ENCODE measurements around the gene DCTN2. TPM values are rescaled to one million over a fixed set of nuclear protein-coding genes. Genes with fewer than 3 reads are reported as not detected.

Gene DCTN2
- total and polyA plus RNA-seq, 2 experiments from 2014 or later, result 144 to 202 TPM

- no peak for TF ChIP-seq EZH2 (IDR thresholded peaks at IDR 0.05; ENCODE audit: insufficient read depth, poor library complexity, severe bottlenecking)
- no peak for TF ChIP-seq EZH2phosphoT487 (IDR thresholded peaks at IDR 0.05; ENCODE audit: insufficient read depth, low read depth)
Measured at GRCh38 chr12:57522011-57522886, 24.7 kb downstream of the DCTN2 start, which contains the start of gene MBD6. TSS of gene MBD6 (plus strand) at chr12:57522824. CDS start at chr12:57524304, 1,480 bp downstream.

GRCh38 chr12:57521525-57522010, 25.4 kb downstream of the DCTN2 start:
- H3K4me1 ChIP-seq (ENCODE audit: insufficient read depth), result peaks cover 43% of the 10 kb centered on the region
- peak overlapping the region; percentile 97 for H3K27ac ChIP-seq
- DNase-seq, result peak; percentile 56
- no peaks in the 10 kb centered on the region for H3K9me2 ChIP-seq (ENCODE audit: insufficient read depth)
- in situ Hi-C loops (cut with MboI), result no loop called here
- 34 to 39% methylated on average over 17 of the region's 17 CpGs for WGBS, 2 experiments (ENCODE audit: low coverage in 1 of 2, low lambda C conversion rate in 2 of 2, missing lambda C conversion rate in 2 of 2)
- no peaks in the 10 kb centered on the region for H3K9me3 ChIP-seq (ENCODE audit: low read depth)
- TF ChIP-seq EZH2phosphoT487 (IDR thresholded peaks at IDR 0.05; ENCODE audit: insufficient read depth, low read depth), result no peak
- no peak for TF ChIP-seq EZH2 (IDR thresholded peaks at IDR 0.05; ENCODE audit: insufficient read depth, poor library complexity, severe bottlenecking)
- H3K4me2 ChIP-seq (ENCODE audit: unreplicated experiment), result peak overlapping the region; percentile 79
- H3K9ac ChIP-seq, result peak overlapping the region; percentile 88
- H3F3A ChIP-seq (ENCODE audit: insufficient read depth), result peaks cover 63% of the 10 kb centered on the region
- H3K36me3 ChIP-seq (ENCODE audit: low read depth), result peaks cover 24% of the 10 kb centered on the region
- H3K4me3 ChIP-seq, result peak overlapping the region; percentile 93
- H2AFZ ChIP-seq, result peak overlapping the region; percentile 71
- peaks cover 68% of the 10 kb centered on the region for H3K79me2 ChIP-seq (ENCODE audit: insufficient read depth)
- peaks cover 12% of the 10 kb centered on the region; the same call in 1 of the 2 replicates for H4K20me1 ChIP-seq (ENCODE audit: insufficient read depth)
- no peaks in the 10 kb centered on the region for H3K27me3 ChIP-seq (replicated peaks; ENCODE audit: insufficient read depth)

More at GRCh38 chr12:57522011-57522886, 24.7 kb downstream of the DCTN2 start, which contains the start of gene MBD6:
- in situ Hi-C loops (cut with MboI), result no loop called here
- Histone ChIP-seq H3K27me3 (replicated peaks; ENCODE audit: insufficient read depth) (no peaks in the 10 kb centered on the region), H3F3A (ENCODE audit: insufficient read depth) (peaks cover 56% of the 10 kb centered on the region), H3K9me2 (ENCODE audit: insufficient read depth) (no peaks in the 10 kb centered on the region), H3K4me3 (peak within 1 kb of the TSS; percentile 93), H3K9ac (peak within 1 kb of the TSS; percentile 88), H3K36me3 (ENCODE audit: low read depth) (peaks cover 19% of the 10 kb centered on the region), H3K4me1 (ENCODE audit: insufficient read depth) (peaks cover 40% of the 10 kb centered on the region), H3K9me3 (ENCODE audit: low read depth) (no peaks in the 10 kb centered on the region), H3K79me2 (ENCODE audit: insufficient read depth) (peaks cover 72% of the 10 kb centered on the region), H2AFZ (peak within 1 kb of the TSS; percentile 71), H3K4me2 (ENCODE audit: unreplicated experiment) (peak within 1 kb of the TSS; percentile 91), H3K27ac (peak within 1 kb of the TSS; percentile 97), H4K20me1 (ENCODE audit: insufficient read depth) (peaks cover 12% of the 10 kb centered on the region; the same call in 1 of the 2 replicates)
- WGBS, 2 experiments (ENCODE audit: low coverage in 1 of 2, low lambda C conversion rate in 2 of 2, missing lambda C conversion rate in 2 of 2), result 2 to 3% methylated on average over 12 to 42 of the region's 57 CpGs
- DNase-seq, result peak; percentile 94

GRCh38 chr12:57520053-57520818, 26.8 kb downstream of the DCTN2 start, which contains the start of gene DDIT3:
TSS of gene DDIT3 (minus strand) at chr12:57520514. CDS start at chr12:57517406, 3,108 bp downstream.
- Histone ChIP-seq H3K4me1 (ENCODE audit: insufficient read depth) (peaks cover 43% of the 10 kb centered on the region), H3F3A (ENCODE audit: insufficient read depth) (peaks cover 76% of the 10 kb centered on the region), H3K4me2 (ENCODE audit: unreplicated experiment) (peak within 1 kb of the TSS; percentile 92), H4K20me1 (ENCODE audit: insufficient read depth) (peaks cover 12% of the 10 kb centered on the region; the same call in 1 of the 2 replicates), H3K4me3 (peak within 1 kb of the TSS; percentile 84), H2AFZ (peak within 1 kb of the TSS; percentile 71), H3K9me2 (ENCODE audit: insufficient read depth) (no peaks in the 10 kb centered on the region), H3K9ac (peak within 1 kb of the TSS; percentile 98), H3K27ac (peak within 1 kb of the TSS; percentile 97), H3K79me2 (ENCODE audit: insufficient read depth) (peaks cover 59% of the 10 kb centered on the region), H3K9me3 (ENCODE audit: low read depth) (no peaks in the 10 kb centered on the region), H3K27me3 (replicated peaks; ENCODE audit: insufficient read depth) (no peaks in the 10 kb centered on the region), H3K36me3 (ENCODE audit: low read depth) (peaks cover 37% of the 10 kb centered on the region)
- WGBS, 2 experiments (ENCODE audit: low coverage in 1 of 2, low lambda C conversion rate in 2 of 2, missing lambda C conversion rate in 2 of 2), result 1% methylated on average over 41 to 50 of the region's 52 CpGs
- in situ Hi-C loops (cut with MboI), result no loop called here
- TF ChIP-seq EZH2 (IDR thresholded peaks at IDR 0.05; ENCODE audit: insufficient read depth, poor library complexity, severe bottlenecking), result no peak
- no peak for TF ChIP-seq EZH2phosphoT487 (IDR thresholded peaks at IDR 0.05; ENCODE audit: insufficient read depth, low read depth)
- DNase-seq, result peak; percentile 100

- H3F3A ChIP-seq (ENCODE audit: insufficient read depth), result peaks cover 81% of the 10 kb centered on the region
- no peaks in the 10 kb centered on the region for H3K27me3 ChIP-seq (replicated peaks; ENCODE audit: insufficient read depth)
- H3K9ac ChIP-seq, result peak overlapping the region; percentile 98
- H3K9me3 ChIP-seq (ENCODE audit: low read depth), result no peaks in the 10 kb centered on the region
- peak overlapping the region; percentile 96 for H3K27ac ChIP-seq
- peaks cover 43% of the 10 kb centered on the region for H3K4me1 ChIP-seq (ENCODE audit: insufficient read depth)
- peaks cover 42% of the 10 kb centered on the region for H3K36me3 ChIP-seq (ENCODE audit: low read depth)
- H3K4me3 ChIP-seq, result peak overlapping the region; percentile 84
- peak overlapping the region; percentile 92 for H3K4me2 ChIP-seq (ENCODE audit: unreplicated experiment)
- TF ChIP-seq EZH2phosphoT487 (IDR thresholded peaks at IDR 0.05; ENCODE audit: insufficient read depth, low read depth) (no peak), EZH2 (IDR thresholded peaks at IDR 0.05; ENCODE audit: insufficient read depth, poor library complexity, severe bottlenecking) (no peak)
- no peak for DNase-seq
- WGBS, 2 experiments (ENCODE audit: low coverage in 1 of 2, low lambda C conversion rate in 2 of 2, missing lambda C conversion rate in 2 of 2), result 1% methylated on average over 7 to 8 of the region's 8 CpGs
- peaks cover 54% of the 10 kb centered on the region for H3K79me2 ChIP-seq (ENCODE audit: insufficient read depth)
- H4K20me1 ChIP-seq (ENCODE audit: insufficient read depth), result peaks cover 12% of the 10 kb centered on the region; the same call in 1 of the 2 replicates
- no peaks in the 10 kb centered on the region for H3K9me2 ChIP-seq (ENCODE audit: insufficient read depth)
- in situ Hi-C loops (cut with MboI), result no loop called here
- H2AFZ ChIP-seq, result no peak overlapping the region
Measured at GRCh38 chr12:57519796-57520052, 27.3 kb downstream of the DCTN2 start.
